ENCODE measurements around the gene CDC42BPB.

Gene CDC42BPB

DNA sequence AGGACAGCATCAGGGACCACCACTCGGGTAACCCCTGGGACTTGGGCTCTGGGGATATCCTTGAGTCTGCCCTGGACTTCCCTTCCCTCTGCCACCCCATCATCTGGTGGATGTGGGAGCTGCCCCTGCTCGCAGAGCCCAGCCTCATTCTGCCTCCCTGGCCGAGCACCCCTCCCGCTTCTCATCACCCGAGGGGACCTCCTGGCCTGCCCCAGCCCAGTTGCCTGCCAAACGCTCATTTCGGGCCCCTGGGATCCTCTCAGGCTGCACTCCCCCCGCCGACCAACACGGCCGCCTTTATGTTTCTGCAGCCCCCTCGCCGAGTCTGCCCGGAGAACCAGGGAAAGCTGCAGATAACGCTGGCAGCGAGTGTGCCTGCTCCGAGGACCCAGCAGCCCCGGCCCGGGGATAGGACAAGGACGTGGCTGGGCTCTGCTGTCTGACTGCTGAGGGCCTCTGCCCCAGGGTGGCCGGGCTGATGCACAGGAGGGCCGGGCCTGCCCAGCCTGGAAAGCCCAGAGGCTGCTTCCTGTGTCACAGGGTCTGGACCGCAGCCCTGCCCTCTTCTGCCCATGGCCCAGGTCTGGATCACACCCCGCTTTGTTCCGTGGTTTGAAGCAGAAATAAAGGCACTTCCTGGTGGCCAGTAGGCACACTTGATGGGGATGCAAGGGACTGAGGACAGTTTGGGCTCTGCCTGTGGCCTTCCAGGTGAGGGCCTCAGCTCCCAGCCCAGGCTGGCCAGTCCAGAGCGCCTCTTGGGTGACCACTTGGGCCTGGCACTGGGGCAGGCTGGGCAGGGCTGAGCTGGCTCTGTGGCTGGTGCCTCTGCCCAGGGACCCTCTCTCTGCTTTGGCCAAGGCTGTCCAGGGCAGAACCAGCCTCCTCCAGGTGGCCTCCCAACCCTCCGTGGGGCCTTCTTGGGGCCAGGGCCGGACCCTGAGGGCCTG, 32.3 kb upstream of the CDC42BPB start:
- Histone ChIP-seq H3K9me3 (ENCODE audit: insufficient read depth, low read length) (no peaks in the 10 kb centered on the region), H3K9me2 (replicated peaks; ENCODE audit: insufficient read depth, low read length) (no peaks in the 10 kb centered on the region), H3F3A (ENCODE audit: insufficient read depth) (no peaks in the 10 kb centered on the region), H3K4me3 (ENCODE audit: insufficient read depth, low read length, poor library complexity, severe bottlenecking) (no peak overlapping the region), H3K27me3 (ENCODE audit: low read length) (no peaks in the 10 kb centered on the region), H3K79me2 (ENCODE audit: insufficient read depth, low read length) (no peaks in the 10 kb centered on the region), H3K36me3 (ENCODE audit: low read length) (no peaks in the 10 kb centered on the region), H3K27ac (ENCODE audit: low read depth, low read length) (no peak overlapping the region), H2AFZ (ENCODE audit: low read depth, low read length, severe bottlenecking) (no peak overlapping the region), H3K9ac (ENCODE audit: low read length) (no peak overlapping the region), H3K4me2 (ENCODE audit: low read depth, low read length, poor library complexity, severe bottlenecking) (no peak overlapping the region), H4K20me1 (ENCODE audit: low read depth, low read length) (no peaks in the 10 kb centered on the region)
- TF ChIP-seq CTCF (IDR thresholded peaks at IDR 0.05; ENCODE audit: insufficient read depth, low read length, poor library complexity, severe bottlenecking) (no peak), EZH2phosphoT487 (conservative IDR thresholded peaks at IDR 0.05; ENCODE audit: low read length) (no peak)

DNA sequence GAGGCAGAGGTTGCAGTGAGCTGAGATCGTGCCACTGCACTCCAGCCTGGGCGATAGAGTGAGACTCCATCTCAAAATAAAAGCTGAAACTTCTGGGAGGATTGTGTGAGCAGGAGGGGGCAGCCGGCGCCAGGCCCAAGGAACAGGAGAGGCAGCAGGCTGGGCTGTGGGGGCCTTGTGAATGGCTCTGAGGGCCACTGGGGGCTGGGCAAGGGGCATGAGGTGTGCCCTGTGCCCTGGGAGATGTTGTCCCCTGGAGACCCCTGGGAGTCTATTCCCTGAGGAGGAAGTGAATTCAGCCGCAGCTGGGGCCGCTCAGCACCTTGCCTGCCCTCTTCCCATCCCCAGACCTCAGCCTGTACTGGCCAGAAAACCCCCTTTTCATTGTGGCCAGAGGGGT, 31.6 kb upstream of the CDC42BPB start:
- TF ChIP-seq EZH2phosphoT487 (conservative IDR thresholded peaks at IDR 0.05; ENCODE audit: low read length) (no peak), CTCF (IDR thresholded peaks at IDR 0.05; ENCODE audit: insufficient read depth, low read length, poor library complexity, severe bottlenecking) (no peak)
- Histone ChIP-seq H3F3A (ENCODE audit: insufficient read depth) (no peaks in the 10 kb centered on the region), H3K4me3 (ENCODE audit: insufficient read depth, low read length, poor library complexity, severe bottlenecking) (no peak overlapping the region), H3K36me3 (ENCODE audit: low read length) (no peaks in the 10 kb centered on the region), H3K9ac (ENCODE audit: low read length) (no peak overlapping the region), H4K20me1 (ENCODE audit: low read depth, low read length) (no peaks in the 10 kb centered on the region), H2AFZ (ENCODE audit: low read depth, low read length, severe bottlenecking) (no peak overlapping the region), H3K9me2 (replicated peaks; ENCODE audit: insufficient read depth, low read length) (no peaks in the 10 kb centered on the region), H3K27ac (ENCODE audit: low read depth, low read length) (no peak overlapping the region), H3K4me2 (ENCODE audit: low read depth, low read length, poor library complexity, severe bottlenecking) (no peak overlapping the region), H3K9me3 (ENCODE audit: insufficient read depth, low read length) (no peaks in the 10 kb centered on the region), H3K27me3 (ENCODE audit: low read length) (no peaks in the 10 kb centered on the region), H3K79me2 (ENCODE audit: insufficient read depth, low read length) (no peaks in the 10 kb centered on the region)

DNA sequence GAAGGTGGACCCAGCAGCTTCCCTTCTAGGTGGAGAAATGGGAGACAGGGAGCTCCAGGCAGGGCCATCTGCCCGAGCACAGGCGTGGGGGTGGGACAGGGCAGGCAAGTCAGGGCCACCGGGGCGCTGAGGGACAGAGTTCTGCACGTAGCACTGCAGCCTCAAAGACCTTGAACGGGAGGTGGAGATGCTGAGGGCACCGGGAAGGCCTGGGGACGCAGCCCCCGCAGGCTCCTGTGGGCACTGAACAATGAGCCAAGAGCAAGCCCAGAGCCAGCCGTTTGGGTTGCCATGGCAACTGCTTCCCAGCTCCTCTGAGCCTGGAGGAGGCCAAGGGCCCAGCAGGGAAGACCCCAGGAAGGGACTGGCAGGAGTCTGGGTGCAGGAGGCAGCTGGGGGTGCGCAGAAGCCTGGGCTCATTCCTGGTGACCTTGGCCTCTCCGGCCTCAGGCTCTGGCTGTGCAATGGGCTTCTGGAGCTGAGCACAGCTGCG, 30.0 kb upstream of the CDC42BPB start:
- no peaks in the 10 kb centered on the region for H3K79me2 ChIP-seq (ENCODE audit: insufficient read depth, low read length)
- H3K4me3 ChIP-seq (ENCODE audit: insufficient read depth, low read length, poor library complexity, severe bottlenecking), result no peak overlapping the region
- no peaks in the 10 kb centered on the region for H3K9me2 ChIP-seq (replicated peaks; ENCODE audit: insufficient read depth, low read length)
- no peaks in the 10 kb centered on the region for H3K36me3 ChIP-seq (ENCODE audit: low read length)
- H3K27ac ChIP-seq (ENCODE audit: low read depth, low read length), result no peak overlapping the region
- no peaks in the 10 kb centered on the region for H4K20me1 ChIP-seq (ENCODE audit: low read depth, low read length)
- H3K4me2 ChIP-seq (ENCODE audit: low read depth, low read length, poor library complexity, severe bottlenecking), result no peak overlapping the region
- no peaks in the 10 kb centered on the region for H3K27me3 ChIP-seq (ENCODE audit: low read length)
- no peak overlapping the region for H3K9ac ChIP-seq (ENCODE audit: low read length)
- TF ChIP-seq CTCF (IDR thresholded peaks at IDR 0.05; ENCODE audit: insufficient read depth, low read length, poor library complexity, severe bottlenecking), result no peak
- TF ChIP-seq EZH2phosphoT487 (conservative IDR thresholded peaks at IDR 0.05; ENCODE audit: low read length), result no peak
- no peaks in the 10 kb centered on the region for H3F3A ChIP-seq (ENCODE audit: insufficient read depth)
- H2AFZ ChIP-seq (ENCODE audit: low read depth, low read length, severe bottlenecking), result no peak overlapping the region
- H3K9me3 ChIP-seq (ENCODE audit: insufficient read depth, low read length), result no peaks in the 10 kb centered on the region

Data from SU-DHL-6 (cell line).